A673 (cell line): Measurements from ENCODE around the gene STK26. TPM values are rescaled to one million over a fixed set of nuclear protein-coding genes. Genes with fewer than 3 reads are reported as not detected.
"Not testable (repeated sequence)": the region's sequence is repeated elsewhere in the genome, so short reads cannot be mapped to it uniquely, and the experiment has no call there.

ENCODE experiments used
- BruUV-seq: library from RNA; stranded (reverse); fragments of 400-500 nt; replicated peaks from 2 replicates; lab custom pipeline; 2021; lab: Mats Ljungman, UMichigan
- CTCF ChIA-PET: fragments of 300-600 bp; sonication (Branson Sonifier 250); formaldehyde crosslinking; loops from one replicate; lab custom pipeline; 2022; ENCODE audit warnings: antibody characterized with exemption; lab: Charles Lee
- POLR2A ChIA-PET: fragments of 300-600 bp; sonication (Branson Sonifier 250); formaldehyde crosslinking; loops from one replicate; lab custom pipeline; 2022; ENCODE audit warnings: antibody characterized with exemption; ENCODE audit not compliant: low non-redundant PET; lab: Charles Lee
- DNase-seq: peaks from one replicate; pipeline ENCODE4 v3.0.0-alpha.2; 2015; ENCODE audit warnings: low spot score
- H3K27ac ChIP-seq: fragments of 200-600 bp; sonication (generic); 2 replicates; pipeline ENCODE4 v1.5.1; 2016; ENCODE audit warnings: mixed run types, low read depth, mild to moderate bottlenecking, mixed read lengths, antibody characterized with exemption, low read length; ENCODE audit not compliant: poor library complexity, severe bottlenecking
- H3K27me3 ChIP-seq: fragments of 200-600 bp; sonication (generic); replicated peaks from 2 replicates; pipeline ENCODE4 v1.6.1; 2017; ENCODE audit warnings: mixed run types, low read depth, mild to moderate bottlenecking, mixed read lengths, antibody characterized with exemption, low read length; ENCODE audit not compliant: insufficient read depth, poor library complexity
- H3K36me3 ChIP-seq: fragments of 200-600 bp; sonication (generic); 2 replicates; pipeline ENCODE4 v1.6.1; 2016; ENCODE audit warnings: mixed run types, mild to moderate bottlenecking, mixed read lengths, antibody characterized with exemption, low read length; ENCODE audit not compliant: insufficient read depth, poor library complexity, severe bottlenecking
- H3K4me1 ChIP-seq: fragments of 200-600 bp; sonication (generic); 2 replicates; pipeline ENCODE4 v1.6.1; 2017; ENCODE audit warnings: mixed run types, mild to moderate bottlenecking, mixed read lengths, antibody characterized with exemption, low read length; ENCODE audit not compliant: insufficient read depth, poor library complexity, severe bottlenecking
- H3K4me3 ChIP-seq: fragments of 200-600 bp; sonication (generic); 2 replicates; pipeline ENCODE4 v1.5.1; 2016; ENCODE audit warnings: low read depth, mixed run types, mild to moderate bottlenecking, mixed read lengths, low read length; ENCODE audit not compliant: poor library complexity, severe bottlenecking
- H3K9me3 ChIP-seq: fragments of 200-600 bp; sonication (generic); 2 replicates; pipeline ENCODE4 v1.6.1; 2016; ENCODE audit warnings: mixed run types, low read depth, mild to moderate bottlenecking, mixed read lengths, antibody characterized with exemption, low read length; ENCODE audit not compliant: poor library complexity, severe bottlenecking
- CTCF ChIP-seq: fragments of 300-800, 200-600 bp; sonication (generic); conservative IDR thresholded peaks from 2 replicates; pipeline ENCODE4 v1.5.1; 2017; ENCODE audit warnings: low read depth, mild to moderate bottlenecking, antibody characterized with exemption, low read length, moderate library complexity, mixed read lengths
- EZH2 ChIP-seq: fragments of 200-600 bp; sonication (generic); IDR thresholded peaks from 2 replicates; pipeline ENCODE4 v1.6.1; 2017; ENCODE audit warnings: borderline replicate concordance, low read depth, mild to moderate bottlenecking, mixed read lengths, antibody characterized with exemption, low read length; ENCODE audit not compliant: poor library complexity, severe bottlenecking
- intact Hi-C: fragments of 100-400 bp; cut with micrococcal nuclease; formaldehyde crosslinking; loops from one replicate; pipeline ENCODE4 v1.10.0; 2022; ENCODE audit not compliant: unreplicated experiment
- total RNA-seq: library from RNA; stranded (reverse); gene quantifications from 2 replicates; pipeline ENCODE4 v1.2.3, GENCODE V29; 2021

The STK26 gene
- total RNA-seq, 1 experiment from 2014 or later, result 60.8 TPM

GRCh38 chrX:132092439-132093065, 69.5 kb downstream of the STK26 start:
- DNase-seq, result peak; percentile 73
- BruUV-seq, result no TSS peak
- ChIA-PET CTCF (interaction anchor here (0.6 to 1.1 kb wide), 5 partner anchors 16 to 251 kb away, joined by 3 to 13 read pairs (median 5); partner anchors contain the start of gene RAP2C), POLR2A (no interaction called here)
- TF ChIP-seq CTCF, result peak; percentile 74
- TF ChIP-seq EZH2, result no peak
- Histone ChIP-seq H3K36me3 (no peaks in the 10 kb centered on the region), H3K9me3 (no peaks in the 10 kb centered on the region), H3K4me3 (no peak overlapping the region), H3K27me3 (peaks cover 29% of the 10 kb centered on the region), H3K4me1 (no peaks in the 10 kb centered on the region), H3K27ac (no peak overlapping the region)
- intact Hi-C loops, result loop anchor here (1.0 to 2.0 kb wide), 2 partner anchors 127 to 520 kb away; partner anchors contain the start of gene RAP2C

GRCh38 chrX:132093239-132093860, 70.2 kb downstream of the STK26 start:
- Histone ChIP-seq H3K4me3 (no peak overlapping the region), H3K9me3 (no peaks in the 10 kb centered on the region), H3K27ac (no peak overlapping the region), H3K27me3 (peaks cover 25% of the 10 kb centered on the region), H3K4me1 (no peaks in the 10 kb centered on the region), H3K36me3 (no peaks in the 10 kb centered on the region)
- intact Hi-C loops, result loop anchor here (2.0 kb wide), 1 partner anchor 519 kb away; no protein-coding TSS in a partner anchor
- POLR2A ChIA-PET, result no interaction called here
- CTCF ChIA-PET, result no interaction called here
- no TSS peak for BruUV-seq
- TF ChIP-seq CTCF, result no peak
- TF ChIP-seq EZH2, result no peak
- no peak for DNase-seq

GRCh38 chrX:132094164-132094563, 71.1 kb downstream of the STK26 start:
- ChIA-PET POLR2A (no interaction called here), CTCF (no interaction called here)
- Histone ChIP-seq H3K36me3 (no peaks in the 10 kb centered on the region), H3K27ac (no peak overlapping the region), H3K4me1 (no peaks in the 10 kb centered on the region), H3K9me3 (no peaks in the 10 kb centered on the region), H3K27me3 (peaks cover 25% of the 10 kb centered on the region), H3K4me3 (no peak overlapping the region)
- DNase-seq, result no peak
- BruUV-seq, result no TSS peak
- intact Hi-C loops, result no loop called here
- TF ChIP-seq EZH2 (no peak), CTCF (no peak)

- intact Hi-C loops, H3K27ac ChIP-seq, BruUV-seq, H3K36me3 ChIP-seq, DNase-seq, H3K9me3 ChIP-seq, H3K4me3 ChIP-seq, CTCF ChIA-PET, H3K4me1 ChIP-seq: not testable (repeated sequence)
- POLR2A ChIA-PET, result interaction anchor here (0.6 kb wide), 1 partner anchor 1055 kb away, joined by 3 read pairs; no protein-coding TSS in a partner anchor
- peaks cover 16% of the 10 kb centered on the region for H3K27me3 ChIP-seq
These were observed 75.6 kb downstream of the STK26 start for GRCh38 chrX:132098704-132099103.
